G401 (cell line): ENCODE results near the gene HDDC2. TPM values are rescaled to one million over a fixed set of nuclear protein-coding genes. Genes with fewer than 3 reads are reported as not detected.
"Not testable (repeated sequence)": the region's sequence is repeated elsewhere in the genome, so short reads cannot be mapped to it uniquely, and the experiment has no call there.

ENCODE experiments used
- DNase-seq: peaks from one replicate; pipeline ENCODE4 v3.0.0-alpha.2; 2015; ENCODE audit warnings: low spot score
- in situ Hi-C: cut with HindIII; loops from 2 replicates; pipeline ENCODE4 v1.10.0; 2016; ENCODE audit warnings: low sequenced_read_pairs, mixed read lengths
- total RNA-seq: library from RNA; depleted of rRNA; stranded (reverse); fragments of >200 nt; shearing (Covaris generic); gene quantifications from 2 replicates; pipeline ENCODE4 v1.2.3, GENCODE V29; 2014

HDDC2 gene
- total RNA-seq, 1 experiment from 2014 or later = 175 TPM

DNA sequence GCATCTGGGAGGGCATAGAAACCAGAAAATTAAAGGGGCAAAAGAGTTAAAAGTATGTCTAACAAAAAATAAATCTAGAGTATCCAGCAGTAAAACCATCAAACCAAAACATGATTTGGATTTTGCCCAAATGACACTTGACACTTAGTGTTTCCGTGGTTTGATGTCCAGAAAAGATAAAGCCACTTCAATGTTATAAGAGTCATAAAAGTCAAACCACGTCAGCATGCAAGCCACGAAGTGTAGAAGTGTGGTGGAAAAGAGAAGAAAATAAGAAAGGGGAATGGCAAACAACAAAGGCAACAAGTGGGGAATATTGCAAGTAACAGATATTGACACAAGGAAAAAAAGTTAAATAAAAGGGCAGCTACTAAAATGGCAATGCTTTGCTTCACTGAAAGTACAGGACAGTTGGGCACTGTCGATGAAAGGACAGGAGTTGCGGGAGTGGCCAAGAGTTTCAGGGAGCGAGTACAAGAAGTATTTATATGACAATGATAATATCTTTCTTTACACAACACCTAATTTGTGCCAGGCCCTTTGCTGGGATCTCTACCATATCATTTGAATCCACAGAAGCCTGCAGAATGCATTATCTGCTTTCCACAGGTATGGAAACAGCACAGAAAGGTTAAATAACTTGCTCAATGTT, 6.3 kb upstream of the HDDC2 start:
- DNase-seq = no peak
- in situ Hi-C loops = no loop called here

DNA sequence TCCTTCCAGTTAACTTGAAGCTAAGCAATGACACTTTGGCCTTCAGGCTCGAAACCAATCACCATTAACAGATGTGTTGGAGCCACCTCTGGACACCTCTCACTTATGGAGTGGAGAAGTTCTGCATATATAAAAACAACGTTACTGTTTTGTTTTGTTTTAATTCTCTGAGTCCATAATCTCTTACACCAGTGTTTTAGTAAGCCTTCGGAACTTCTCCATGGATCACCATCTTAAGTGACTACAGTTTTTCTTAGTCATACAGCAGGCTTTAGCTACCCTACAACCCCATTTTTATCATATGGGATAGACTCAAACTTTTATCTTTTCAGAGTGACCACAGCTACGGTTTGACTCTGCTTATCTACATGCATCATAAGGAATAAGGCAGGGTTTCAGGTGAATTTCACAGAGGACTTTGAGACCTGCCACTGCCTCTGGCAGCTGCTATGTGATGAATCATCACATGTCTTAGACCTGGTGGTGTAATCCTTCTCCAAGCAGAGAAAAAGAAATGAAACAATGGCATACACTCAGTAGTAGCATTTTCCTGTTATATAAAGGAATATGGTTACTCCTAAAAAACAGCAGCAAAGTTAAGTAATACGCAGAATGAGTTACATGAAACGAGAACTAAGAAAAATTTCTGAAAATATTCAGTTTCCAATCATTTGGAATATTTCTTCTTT, 5.5 kb upstream of the HDDC2 start:
- in situ Hi-C loops = no loop called here
- no peak for DNase-seq

GRCh38 chr6:125306756-125307149, 5.0 kb upstream of the HDDC2 start:
- in situ Hi-C loops = no loop called here
- no peak for DNase-seq

DNA sequence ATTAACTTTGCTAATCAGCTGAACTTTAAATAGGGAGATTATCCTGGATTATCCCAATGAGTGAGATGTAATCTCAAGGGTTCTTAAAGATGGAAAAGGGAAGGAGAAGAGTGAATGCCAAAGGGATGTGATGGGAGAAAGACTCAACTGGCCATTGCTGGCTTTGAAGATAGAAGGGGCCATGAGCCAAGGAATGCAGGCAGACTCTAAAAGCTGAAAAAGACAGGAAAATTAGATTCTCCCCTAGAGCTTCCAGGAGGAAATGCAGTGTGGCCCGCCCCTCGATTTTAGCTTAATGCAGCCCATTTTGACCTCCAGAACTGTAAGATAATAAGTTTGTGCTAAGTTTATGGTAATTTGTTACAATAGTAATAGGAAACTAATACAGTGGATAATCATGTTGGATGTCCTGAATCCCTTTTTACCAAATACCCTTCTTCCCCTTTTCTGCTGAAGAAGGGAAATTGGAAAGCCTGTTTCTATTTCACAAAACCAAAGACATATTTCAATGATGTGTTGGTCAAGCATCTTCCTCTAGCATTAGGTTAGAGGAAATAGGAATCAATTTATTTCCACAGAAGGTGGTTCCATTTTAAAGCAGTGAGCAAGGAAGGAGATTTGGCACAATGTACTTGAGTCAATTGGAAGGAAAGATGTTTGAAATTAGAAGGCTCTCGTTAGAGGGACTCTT, 3.3 kb upstream of the HDDC2 start:
- in situ Hi-C loops = no loop called here
- DNase-seq = no peak

DNA sequence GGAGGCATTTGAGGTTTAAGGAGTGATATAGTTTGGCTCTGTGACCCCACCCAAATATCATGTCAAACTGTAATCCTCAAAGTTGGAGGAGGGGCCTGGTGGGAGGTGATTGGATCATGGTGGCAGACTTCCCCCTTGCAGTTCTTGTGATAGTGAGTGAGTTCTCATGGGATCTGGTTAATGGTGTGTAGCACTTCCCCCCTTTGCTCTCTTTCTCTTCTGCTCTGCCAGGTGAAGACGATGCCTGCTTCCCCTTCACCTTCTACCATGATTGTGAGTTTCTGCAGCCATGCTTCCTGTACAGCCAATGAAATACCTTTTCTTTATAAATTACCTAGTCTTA, 1.7 kb upstream of the HDDC2 start:
- DNase-seq = no peak
- in situ Hi-C loops = no loop called here

DNA sequence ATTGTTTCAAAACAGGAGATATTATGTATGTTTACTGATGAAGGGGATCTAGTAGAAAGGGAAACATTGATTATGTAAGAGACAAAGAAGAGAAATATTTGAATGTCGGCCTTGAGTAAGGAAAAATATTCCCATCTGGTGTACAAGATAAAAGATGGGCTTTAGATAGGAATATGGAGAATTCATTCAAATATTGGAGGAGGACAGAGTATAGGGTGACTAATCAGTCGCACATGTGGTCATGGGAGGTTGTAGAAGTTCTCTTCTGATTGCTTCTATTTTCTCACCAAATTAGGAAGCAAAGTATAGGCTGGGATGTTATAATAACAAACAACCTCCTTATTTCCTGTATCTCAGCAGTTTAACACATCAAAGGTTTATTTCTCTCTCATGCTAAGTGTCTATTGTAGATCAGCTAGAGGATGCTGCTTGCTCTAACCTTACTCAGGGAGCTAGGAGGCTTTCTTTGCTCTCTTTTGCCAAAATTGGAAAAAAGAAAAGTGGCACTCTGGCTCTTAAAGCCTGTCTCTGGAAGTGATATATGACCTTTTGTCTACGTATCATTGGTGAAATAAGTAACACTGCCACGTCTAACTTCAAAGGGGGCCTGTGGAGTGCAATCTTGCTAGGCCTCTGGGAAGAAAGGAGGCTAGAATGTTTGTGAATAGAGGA, 1.2 kb upstream of the HDDC2 start:
- no peak for DNase-seq
- in situ Hi-C loops = no loop called here

- in situ Hi-C loops = no loop called here
Observed at GRCh38 chr6:125300992-125301434, 754 bp downstream of the HDDC2 start.

GRCh38 chr6:125299257-125299656, 2.5 kb downstream of the HDDC2 start:
- DNase-seq = no peak
- in situ Hi-C loops = no loop called here

More at GRCh38 chr6:125300992-125301434, 754 bp downstream of the HDDC2 start:
- peak; percentile 27 for DNase-seq

DNA sequence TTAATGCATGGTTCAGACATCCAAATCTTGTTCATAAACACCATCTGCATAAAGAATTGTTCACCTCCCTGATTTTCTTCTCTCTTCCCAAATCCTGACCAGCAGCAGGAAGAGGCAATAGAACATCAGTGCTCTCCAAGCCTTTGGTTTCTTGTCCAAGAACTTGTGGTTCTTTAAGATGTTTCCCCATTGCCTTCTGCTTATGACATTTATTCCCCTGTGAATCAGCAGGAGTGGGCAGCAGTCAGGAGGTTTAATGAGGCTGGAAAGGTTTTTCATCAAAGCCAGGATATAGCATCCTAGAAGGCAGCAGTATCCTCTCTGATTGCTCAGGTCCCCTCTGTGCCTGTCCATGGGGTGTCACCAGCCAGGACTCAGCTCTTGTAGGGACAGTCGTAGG, 5.3 kb downstream of the HDDC2 start:
- in situ Hi-C loops = no loop called here
- DNase-seq = no peak

DNA sequence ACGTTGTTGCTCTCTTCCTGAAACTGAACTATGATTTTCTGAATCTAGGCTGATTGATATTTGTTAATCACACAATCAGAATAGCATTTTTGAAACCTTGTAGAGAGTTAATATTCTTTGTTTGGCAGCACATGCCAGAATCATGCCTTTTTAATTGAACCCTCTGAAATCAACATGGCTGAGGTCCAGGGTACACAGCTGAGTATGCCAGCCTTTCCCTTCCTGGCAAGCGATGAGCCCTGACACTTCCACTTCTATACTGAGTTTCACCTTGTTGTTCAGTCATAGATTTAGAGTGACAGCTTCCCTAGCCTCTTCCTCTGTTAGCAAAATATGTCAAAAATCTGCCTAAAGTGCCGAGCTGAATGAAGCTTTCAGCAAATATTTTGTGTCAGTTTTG, 6.8 kb downstream of the HDDC2 start:
- peak; percentile 78 for DNase-seq
- in situ Hi-C loops = no loop called here

DNA sequence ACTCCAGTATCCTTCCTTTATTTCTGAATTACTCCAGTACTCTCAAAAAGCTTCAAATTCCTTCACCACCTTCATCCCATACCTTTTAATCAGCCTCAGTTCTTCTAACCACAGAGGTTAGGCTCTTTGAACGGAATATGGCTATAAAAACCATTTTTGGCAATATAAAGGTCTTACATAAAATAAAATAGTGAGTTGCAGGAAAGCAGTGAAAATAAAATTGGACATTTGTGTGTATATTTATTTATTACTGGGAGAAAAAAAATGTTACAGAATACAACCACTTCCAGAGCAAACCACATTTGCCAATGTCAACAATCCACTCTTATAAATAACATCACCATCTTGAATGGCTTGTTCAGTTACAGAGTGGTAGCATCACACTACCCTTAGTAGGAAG, 7.7 kb downstream of the HDDC2 start:
- in situ Hi-C loops = no loop called here
- no peak for DNase-seq

GRCh38 chr6:125293587-125293986, 8.2 kb downstream of the HDDC2 start:
- DNase-seq = no peak
- in situ Hi-C loops = no loop called here

GRCh38 chr6:125287718-125288117, 14.0 kb downstream of the HDDC2 start:
- no peak for DNase-seq
- in situ Hi-C loops = no loop called here

DNA sequence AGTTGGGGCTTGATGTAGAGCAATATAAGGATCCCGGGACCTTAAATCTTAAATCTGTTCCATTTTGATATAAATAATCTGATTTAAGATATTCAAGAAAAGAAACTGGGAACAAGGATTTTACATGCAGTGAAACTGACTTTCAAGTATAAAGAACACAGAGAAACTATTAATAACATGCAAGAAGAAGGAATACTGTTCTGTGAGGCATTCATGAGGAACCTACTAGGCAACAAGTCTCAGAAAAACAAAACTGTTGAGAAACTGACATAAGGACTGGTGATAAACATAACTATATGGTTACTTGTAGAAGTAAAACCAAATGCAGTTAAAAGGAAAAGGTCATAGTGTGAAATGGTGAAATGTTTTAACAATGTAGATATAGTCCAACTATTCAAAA, 15.8 kb downstream of the HDDC2 start:
- in situ Hi-C loops = no loop called here
- DNase-seq = no peak

GRCh38 chr6:125285353-125285752, 16.4 kb downstream of the HDDC2 start:
- no peak for DNase-seq
- in situ Hi-C loops = no loop called here

GRCh38 chr6:125282470-125282869, 19.3 kb downstream of the HDDC2 start:
- DNase-seq, in situ Hi-C loops: not testable (repeated sequence)

GRCh38 chr6:125280370-125281035, 21.3 kb downstream of the HDDC2 start:
- DNase-seq, in situ Hi-C loops: not testable (repeated sequence)

DNA sequence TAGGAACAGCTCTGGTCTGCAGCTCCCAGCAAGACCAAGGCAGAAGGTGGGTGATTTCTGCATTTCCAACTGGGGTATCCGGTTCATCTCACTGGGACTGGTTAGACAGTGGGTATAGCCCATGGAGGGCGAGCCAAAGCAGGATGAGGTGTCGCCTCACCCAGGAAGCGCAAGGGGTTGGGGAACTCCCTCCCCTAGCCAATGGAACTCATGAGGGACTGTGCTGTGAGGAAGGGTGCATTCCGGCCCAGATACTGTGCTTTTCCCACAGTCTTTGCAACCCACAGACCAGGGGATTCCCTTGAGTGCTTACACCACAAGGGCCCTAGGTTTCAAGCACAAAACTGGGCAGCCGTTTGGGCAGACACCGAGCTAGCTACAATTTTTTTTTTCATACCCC, 21.8 kb downstream of the HDDC2 start:
- in situ Hi-C loops = no loop called here
- no peak for DNase-seq

- in situ Hi-C loops = no loop called here
- no peak for DNase-seq
Observed at GRCh38 chr6:125277838-125278237, 23.9 kb downstream of the HDDC2 start.
